Measurements from ENCODE around the gene YAP1.
"Not testable (repeated sequence)": the region's sequence is repeated elsewhere in the genome, so short reads cannot be mapped to it uniquely, and the experiment has no call there.

Gene YAP1

GRCh38 chr11:102244681-102245409 is 134.6 kb downstream of the YAP1 start:
- no peak for DNase-seq

GRCh38 chr11:102251423-102251822 is 141.2 kb downstream of the YAP1 start:
- no peak for DNase-seq

- no peak for DNase-seq
These were observed 142.2 kb downstream of the YAP1 start for GRCh38 chr11:102252339-102252891.

DNA sequence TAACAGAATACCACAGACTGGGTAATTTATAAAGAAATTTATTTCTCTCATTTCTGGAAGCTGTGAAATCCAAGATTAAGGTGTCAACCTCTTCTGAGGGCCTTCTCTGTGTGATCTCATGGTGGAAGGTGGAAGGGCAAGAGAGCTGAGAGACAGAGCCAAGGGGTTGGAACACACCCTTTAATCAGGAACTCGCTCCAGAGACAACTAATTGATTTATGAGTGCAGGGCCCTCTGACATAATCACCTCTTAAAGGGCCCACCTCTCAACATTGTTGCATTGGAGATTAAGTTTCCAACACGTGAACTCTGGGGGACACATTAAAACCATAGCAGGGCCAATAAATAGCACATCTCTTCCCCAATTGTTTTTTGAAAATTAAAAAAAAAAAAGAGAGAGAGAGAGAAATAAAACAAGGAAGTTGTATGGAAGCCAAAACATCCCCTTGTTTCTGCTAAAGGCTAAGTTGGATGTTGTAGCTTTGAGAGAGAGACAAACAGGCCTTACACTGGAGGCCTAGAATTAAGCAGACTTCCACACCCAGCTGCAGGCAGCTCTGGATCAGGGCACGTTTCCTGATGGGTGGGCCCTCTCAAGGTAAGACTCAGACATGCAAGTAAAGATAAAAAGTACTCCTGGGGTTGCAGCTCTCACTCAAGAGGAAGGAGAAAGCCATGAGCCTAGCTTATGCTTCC is 142.9 kb downstream of the YAP1 start:
- no peak for DNase-seq

- no peak for DNase-seq
These were observed 143.8 kb downstream of the YAP1 start for GRCh38 chr11:102254047-102254446.

GRCh38 chr11:102256251-102256650 is 146.0 kb downstream of the YAP1 start:
- no peak for DNase-seq

DNA sequence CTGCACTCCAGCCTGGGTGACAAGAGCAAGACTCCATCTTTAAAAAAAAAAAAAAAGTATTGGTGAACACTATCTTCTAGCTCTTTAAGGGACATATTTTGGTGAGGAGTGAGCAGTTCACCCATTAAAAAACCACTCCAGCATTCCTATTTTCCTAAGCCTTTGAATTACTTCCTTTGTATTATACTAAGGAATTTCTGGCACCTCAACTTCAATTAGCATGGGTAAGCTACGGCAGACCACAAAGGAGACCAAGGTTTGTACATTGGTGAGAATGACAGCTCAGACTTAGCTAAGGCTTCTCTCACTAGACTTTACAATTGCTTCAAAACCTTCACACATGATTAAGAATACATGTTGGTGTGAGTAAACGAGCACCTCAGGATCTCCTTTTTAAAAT is 150.0 kb downstream of the YAP1 start:
- no peak for DNase-seq

DNA sequence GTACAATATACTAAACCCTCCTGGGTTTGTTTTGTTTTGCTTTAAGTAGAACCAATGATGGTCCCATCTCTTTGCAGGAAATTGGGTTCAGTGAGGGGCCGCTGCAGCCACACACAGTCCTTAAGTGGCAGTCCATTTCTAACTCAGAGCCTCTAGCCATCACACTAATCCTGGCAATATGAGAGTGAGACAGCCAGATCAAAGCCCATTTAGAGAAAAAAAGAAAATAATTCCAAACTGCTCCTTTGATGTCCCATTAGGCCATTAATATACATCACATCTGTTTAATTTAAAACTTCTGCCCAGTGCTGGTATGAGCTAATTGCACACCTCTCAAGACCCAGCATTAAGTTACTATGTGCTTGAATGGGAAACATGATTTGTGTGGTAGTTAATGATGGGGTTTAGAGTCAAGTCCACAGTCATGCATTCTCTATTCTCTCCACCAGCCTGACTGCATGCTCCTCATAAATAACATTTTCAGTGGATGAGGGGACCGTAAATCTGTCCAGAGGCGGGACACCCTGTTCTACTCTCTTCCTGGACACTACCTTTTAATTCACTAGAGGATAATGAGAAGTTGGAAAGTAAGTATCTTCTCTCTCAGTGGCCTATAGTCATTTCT is 153.2 kb downstream of the YAP1 start:
- DNase-seq = no peak

DNA sequence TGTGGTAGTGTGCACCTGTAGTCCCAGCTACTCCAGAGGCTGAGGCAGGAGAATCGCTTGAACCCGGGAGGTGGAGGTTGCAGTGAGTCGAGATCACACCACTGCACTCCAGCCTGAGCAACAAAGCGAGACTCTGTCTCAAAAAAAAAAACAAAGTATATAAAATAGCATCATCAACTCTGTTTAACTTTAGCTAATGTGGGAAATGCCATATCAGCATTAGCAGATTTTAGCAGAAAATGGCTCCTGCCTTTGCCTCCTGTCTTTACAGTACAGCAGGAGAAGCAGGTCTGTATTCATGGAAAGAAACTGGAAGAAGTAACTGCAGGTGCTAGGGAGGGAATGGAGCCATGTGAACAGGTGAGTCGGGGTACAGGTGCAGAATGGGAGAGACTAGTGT is 154.5 kb downstream of the YAP1 start:
- DNase-seq = not testable (repeated sequence)

GRCh38 chr11:102266099-102266498 is 155.9 kb downstream of the YAP1 start:
- no peak for DNase-seq

DNA sequence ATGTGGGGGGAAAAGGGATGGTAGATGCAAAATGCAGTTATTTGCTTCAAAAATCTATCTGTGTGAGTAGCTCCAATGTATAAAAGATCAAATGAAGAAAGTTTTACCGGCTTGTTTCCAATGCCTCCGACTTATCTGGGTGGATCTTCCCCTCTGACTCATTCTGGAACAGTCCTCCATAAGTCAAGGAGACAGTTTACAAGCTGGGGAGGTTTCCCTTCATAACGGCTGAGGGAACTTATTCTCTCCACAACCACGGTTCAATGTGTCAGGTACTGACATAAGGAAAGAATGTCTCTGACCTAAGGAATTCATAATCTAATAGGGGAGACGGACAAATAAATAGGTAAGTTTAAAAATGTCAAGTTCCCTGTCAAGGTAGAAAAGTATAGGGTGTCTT is 157.4 kb downstream of the YAP1 start:
- DNase-seq = no peak

DNA sequence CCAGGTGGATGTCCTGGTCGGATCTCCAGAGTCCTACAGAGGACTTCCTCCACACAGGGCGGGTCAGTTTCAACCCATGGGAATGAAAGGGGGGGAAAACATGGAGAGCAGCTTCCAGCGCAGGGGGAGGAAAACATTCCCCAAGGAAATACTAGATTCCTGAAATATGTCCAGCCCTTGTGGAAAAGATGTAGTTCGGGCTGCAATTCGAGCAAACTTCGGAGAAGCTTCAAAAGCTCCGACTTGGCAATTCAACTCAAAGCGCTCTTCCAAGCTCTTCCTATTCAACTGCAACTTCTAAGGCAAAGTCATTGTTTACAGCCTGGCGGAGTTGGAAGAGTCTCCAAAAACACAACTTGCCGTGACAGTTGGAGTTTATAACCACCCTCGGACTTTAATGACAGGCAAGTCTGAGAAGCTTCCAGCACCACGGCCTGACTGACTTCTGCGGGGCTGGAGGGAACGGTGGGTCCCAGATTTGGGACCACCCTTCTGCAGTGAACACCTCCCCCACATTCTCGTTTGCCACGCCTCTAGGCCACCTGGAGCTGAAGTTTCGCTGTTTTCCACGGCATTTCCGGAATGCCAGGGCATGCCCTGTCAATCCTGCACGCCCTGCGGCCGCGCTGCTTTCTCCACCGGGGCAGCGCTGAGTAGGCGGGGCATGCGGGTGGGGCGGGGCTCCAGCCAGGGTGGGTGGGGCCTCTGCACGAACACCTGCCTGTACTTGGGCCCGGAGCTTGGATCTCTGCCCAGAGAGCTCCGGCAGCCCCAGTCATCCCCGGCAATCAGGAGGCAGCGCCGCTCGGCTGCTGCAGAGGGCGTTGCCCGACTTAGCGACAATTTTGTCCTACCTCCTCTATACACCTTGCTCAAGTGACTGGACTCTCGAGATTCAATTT is 158.1 kb downstream of the YAP1 start:
- peak; percentile 79 for DNase-seq

DNA sequence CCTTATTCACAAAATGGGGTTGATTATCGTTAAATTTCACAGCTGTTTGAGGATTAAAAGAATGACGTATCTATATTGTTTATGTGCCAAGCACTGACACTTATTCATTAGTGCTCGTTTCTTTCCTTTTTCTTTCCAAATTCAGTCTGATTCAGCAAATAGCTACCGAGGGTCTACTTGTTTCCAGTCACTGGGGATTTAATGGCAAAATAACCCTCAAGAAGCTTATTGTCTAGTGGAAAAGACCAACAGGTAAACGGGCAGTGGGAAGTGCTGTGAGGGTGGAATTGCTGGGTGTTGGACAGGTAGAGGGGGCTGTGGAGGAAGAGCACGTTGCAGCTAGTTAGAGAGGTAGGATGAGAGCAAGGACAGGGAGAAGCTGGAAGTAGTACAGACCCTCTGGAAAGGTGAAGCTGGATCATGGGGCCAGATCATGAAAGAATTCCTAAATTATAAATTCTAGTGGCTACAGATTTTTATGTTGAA is 158.8 kb downstream of the YAP1 start:
- DNase-seq = no peak

- DNase-seq = no peak
These were observed 159.7 kb downstream of the YAP1 start for GRCh38 chr11:102269927-102270326.

- DNase-seq = no peak
These were observed 162.0 kb downstream of the YAP1 start for GRCh38 chr11:102272047-102272824.

DNA sequence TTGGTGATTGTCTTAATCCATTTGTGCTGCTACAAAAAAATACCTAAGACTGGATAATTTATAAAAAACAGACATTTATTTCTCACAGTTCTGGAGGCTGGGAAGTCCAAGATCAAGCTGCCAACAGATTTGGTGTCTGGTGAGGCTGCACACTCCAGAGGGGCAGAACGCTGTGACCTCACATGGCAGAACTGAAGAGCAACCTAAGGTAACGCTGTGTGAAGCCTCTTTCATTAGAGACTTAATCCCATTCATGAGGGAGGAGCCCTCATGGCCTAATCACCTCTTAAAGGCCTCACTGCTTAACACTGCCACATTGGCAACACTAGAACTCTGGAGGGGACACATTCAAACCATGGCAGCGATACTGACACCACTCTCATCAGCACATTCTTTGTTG is 164.4 kb downstream of the YAP1 start:
- DNase-seq = no peak

- peak; percentile 52 for DNase-seq
These were observed 166.1 kb downstream of the YAP1 start for GRCh38 chr11:102276362-102276761.

- DNase-seq = no peak
These were observed 166.5 kb downstream of the YAP1 start for GRCh38 chr11:102276783-102277182.

DNA sequence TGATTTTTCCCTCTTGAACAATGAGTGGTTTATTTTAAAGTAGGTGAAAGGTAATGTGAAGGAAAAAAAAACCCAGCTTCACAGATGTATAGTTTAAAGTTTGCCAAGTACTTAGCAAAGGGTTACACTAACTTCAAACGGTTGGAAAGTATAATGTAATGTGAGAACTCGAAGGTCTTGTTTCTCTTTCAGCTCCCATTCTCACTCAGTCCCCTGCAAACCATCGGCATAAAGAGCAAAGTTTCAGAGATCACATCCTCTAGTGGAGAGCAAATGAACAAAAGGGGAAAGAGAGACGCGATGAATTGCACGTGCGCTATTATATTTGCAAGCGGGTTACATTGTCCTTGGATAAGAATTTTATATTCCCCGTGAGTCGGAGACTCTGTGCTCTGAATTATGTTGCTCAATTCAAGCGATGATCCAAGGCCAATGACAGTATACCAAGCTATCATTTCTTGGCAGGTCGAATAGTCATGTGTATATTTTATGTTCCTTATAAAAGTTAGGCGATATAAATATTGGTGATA is 169.5 kb downstream of the YAP1 start:
- DNase-seq = peak; percentile 49

DNA sequence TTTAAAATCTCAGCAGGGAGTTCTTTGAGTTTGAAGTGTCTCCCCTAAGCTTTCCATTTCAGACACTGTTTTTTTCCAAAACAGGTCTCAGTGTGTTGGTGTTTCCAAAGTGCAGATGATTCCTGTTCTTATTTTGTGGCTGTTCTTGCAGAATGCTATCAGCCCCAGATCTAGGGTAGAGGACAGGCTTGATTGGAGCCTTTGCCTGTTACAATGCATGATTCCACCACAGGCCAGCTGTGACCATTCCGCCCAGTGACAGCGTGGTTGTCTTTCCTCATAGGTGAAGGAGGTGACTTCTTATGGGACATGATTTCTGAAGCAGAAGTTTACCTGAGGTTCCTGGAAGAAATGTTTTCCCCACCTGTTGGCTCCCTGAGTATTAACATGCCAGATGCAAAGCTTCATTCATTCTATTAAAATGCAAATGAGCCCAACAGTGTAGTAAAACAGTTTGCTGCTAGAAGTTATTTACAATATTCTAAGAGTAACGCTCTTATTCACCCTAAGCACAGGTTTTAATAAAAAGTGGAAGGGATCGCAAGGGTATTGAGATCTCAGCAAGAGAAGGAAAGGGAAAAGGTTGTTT is 170.1 kb downstream of the YAP1 start:
- DNase-seq = no peak
